ENCODE data around the gene TMEM141.

GRCh38 chr9:136799079-136799853, 8.1 kb downstream of the TMEM141 start:
- TF ChIP-seq CTCF (IDR thresholded peaks at IDR 0.05; ENCODE audit: extremely low read depth in 1 of 2, insufficient read depth in 1 of 2, low read depth in 1 of 2, low read length in 2 of 2) (no peak), MAX (IDR thresholded peaks at IDR 0.05; ENCODE audit: insufficient read depth, insufficient read length) (no peak)

Measured in endothelial cell of umbilical vein (primary cell).